Tibial nerve (tissue), 4 donors: ENCODE measurements around the gene AOAH. TPM values are rescaled to one million over a fixed set of nuclear protein-coding genes. Genes with fewer than 3 reads are reported as not detected.

Experiments used
- DNase-seq, 2 donors: peaks; one replicate each; pipeline ENCODE4 v3.0.0-alpha.2; 2019; ENCODE audit warnings: low spot score in 2 of 2
- H3K27ac ChIP-seq, 4 donors: fragments of 200-600 bp; sonication (generic) in 3 of 4; one replicate each; pipeline ENCODE4 v1.5.1; 2017 to 2019; ENCODE audit warnings: mild to moderate bottlenecking in 1 of 4
- H3K27me3 ChIP-seq, 2 donors: fragments of 200-600 bp; sonication (generic) in 1 of 2; one replicate each; pipeline versions ENCODE4 v1.5.1 to v1.6.0; 2017 to 2019
- H3K36me3 ChIP-seq, 3 donors: fragments of 200-600 bp; sonication (generic); one replicate each; pipeline ENCODE4 v1.5.1; 2018 to 2019
- H3K4me1 ChIP-seq, 4 donors: fragments of 200-600 bp; sonication (generic) in 3 of 4; one replicate each; pipeline ENCODE4 v1.5.1; 2017 to 2019
- H3K4me3 ChIP-seq, 4 donors: fragments of 200-600 bp; sonication (generic) in 3 of 4; one replicate each; pipeline ENCODE4 v1.5.1; 2017 to 2019; ENCODE audit warnings: mild to moderate bottlenecking in 1 of 4, moderate library complexity in 1 of 4
- H3K9me3 ChIP-seq, 4 donors: fragments of 200-600 bp; sonication (generic) in 3 of 4; one replicate each; pipeline ENCODE4 v1.5.1; 2017 to 2019
- EP300 ChIP-seq, 2 donors: sonication (generic); formaldehyde crosslinking; IDR thresholded peaks; one replicate each; pipeline ENCODE4 v1.6.1; 2017; ENCODE audit warnings: antibody characterized with exemption in 2 of 2, mild to moderate bottlenecking in 1 of 2
- POLR2A ChIP-seq, 2 donors: fragments of 450-650 bp; IDR thresholded peaks; one replicate each; pipeline ENCODE4 v1.6.1; 2017; ENCODE audit warnings: antibody characterized with exemption in 2 of 2, mild to moderate bottlenecking in 2 of 2, moderate library complexity in 2 of 2
- WGBS, 2 donors: methylation state at CpG; one replicate each; pipeline ENCODE4 v1.1.5; 2018; 5-methylcytosine and 5-hydroxymethylcytosine counted together
- total RNA-seq, 4 donors: library from RNA; depleted of rRNA; stranded (reverse); fragments of >200 nt; gene quantifications; one replicate each; pipeline ENCODE4 v1.1.0, GENCODE V29; 2016
- TF ChIP-seq, protein P1 (sequence below), 5 experiments: fragments of 200-600 bp in 3 of 5; fragments of 450-650 bp in 2 of 5; sonication (generic) in 3 of 5; IDR thresholded peaks; one replicate each; pipeline ENCODE4 v1.5.1; 2016 to 2019; ENCODE audit warnings: antibody characterized with exemption in 5 of 5, mild to moderate bottlenecking in 3 of 5, moderate library complexity in 2 of 5

AOAH gene
- total RNA-seq, 4 donors from 2014 or later = 7.5 to 17.8 (median 9.1) TPM

DNA sequence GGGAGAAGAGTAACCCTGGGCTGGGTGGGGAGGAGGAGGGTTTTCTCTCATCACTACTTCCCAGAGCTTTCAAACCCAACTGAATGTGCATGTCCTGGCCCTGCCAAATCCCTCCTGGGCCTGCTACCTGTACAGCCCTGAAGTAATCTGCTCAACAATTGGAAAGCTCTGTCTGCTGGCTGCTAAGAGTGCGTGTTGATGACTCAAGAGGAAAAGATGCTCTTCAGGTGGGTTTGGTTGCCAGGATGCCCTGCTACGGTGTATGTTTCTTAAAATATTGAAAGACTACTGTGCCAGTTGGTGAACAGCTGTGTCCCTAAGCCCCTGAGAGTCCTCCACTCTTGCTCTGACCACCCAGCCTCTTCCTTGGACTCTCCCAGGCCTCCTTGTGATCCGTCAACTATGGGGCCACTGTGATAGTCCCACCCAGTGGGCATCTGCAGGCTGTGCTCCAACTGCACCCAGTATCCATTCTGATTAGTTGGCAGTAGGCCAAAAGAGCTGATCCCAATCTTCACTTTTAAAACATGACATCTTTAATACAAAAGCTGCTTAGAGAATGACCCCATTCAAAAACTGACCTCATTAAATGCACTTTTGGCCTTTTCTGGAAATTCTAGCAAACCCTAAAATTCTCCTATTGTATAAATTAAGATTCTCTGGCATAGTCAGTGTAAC, 85.6 kb downstream of the AOAH start:
- no peak for DNase-seq
- Histone ChIP-seq H3K4me1 (no peaks in the 10 kb centered on the region), H3K27ac (no peak overlapping the region), H3K36me3 (no peaks in the 10 kb centered on the region), H3K9me3 (no peaks in the 10 kb centered on the region), H3K4me3 (no peak overlapping the region), H3K27me3 (no peaks in the 10 kb centered on the region)
- TF ChIP-seq POLR2A (IDR thresholded peaks at IDR 0.05) (no peak), EP300 (IDR thresholded peaks at IDR 0.05) (no peak)
- TF ChIP-seq, protein P1, sequence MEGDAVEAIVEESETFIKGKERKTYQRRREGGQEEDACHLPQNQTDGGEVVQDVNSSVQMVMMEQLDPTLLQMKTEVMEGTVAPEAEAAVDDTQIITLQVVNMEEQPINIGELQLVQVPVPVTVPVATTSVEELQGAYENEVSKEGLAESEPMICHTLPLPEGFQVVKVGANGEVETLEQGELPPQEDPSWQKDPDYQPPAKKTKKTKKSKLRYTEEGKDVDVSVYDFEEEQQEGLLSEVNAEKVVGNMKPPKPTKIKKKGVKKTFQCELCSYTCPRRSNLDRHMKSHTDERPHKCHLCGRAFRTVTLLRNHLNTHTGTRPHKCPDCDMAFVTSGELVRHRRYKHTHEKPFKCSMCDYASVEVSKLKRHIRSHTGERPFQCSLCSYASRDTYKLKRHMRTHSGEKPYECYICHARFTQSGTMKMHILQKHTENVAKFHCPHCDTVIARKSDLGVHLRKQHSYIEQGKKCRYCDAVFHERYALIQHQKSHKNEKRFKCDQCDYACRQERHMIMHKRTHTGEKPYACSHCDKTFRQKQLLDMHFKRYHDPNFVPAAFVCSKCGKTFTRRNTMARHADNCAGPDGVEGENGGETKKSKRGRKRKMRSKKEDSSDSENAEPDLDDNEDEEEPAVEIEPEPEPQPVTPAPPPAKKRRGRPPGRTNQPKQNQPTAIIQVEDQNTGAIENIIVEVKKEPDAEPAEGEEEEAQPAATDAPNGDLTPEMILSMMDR (IDR thresholded peaks at IDR 0.05) = no peak
- 84 to 96% methylated on average over 3 of the region's 3 CpGs for WGBS, 2 donors

DNA sequence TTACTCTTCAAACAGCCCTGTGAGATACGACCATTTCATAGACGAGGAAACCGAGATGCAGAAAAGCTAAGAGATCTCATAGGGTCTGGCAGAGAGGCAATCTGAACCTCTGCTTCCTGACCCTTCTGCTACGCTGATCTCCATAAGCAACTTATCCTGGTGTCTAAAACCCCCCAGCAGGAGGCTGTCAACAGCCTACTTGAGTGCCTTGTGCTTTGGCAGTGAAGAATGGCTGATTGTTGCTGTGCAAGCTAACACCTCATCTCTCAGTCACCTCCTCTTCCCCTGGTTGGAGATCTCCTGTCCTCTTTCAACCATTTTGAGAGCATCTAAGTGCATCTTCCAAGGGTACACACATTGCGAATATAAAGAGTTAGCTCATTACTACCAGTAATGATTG, 86.2 kb downstream of the AOAH start:
- Histone ChIP-seq H3K36me3 (no peaks in the 10 kb centered on the region), H3K27ac (no peak overlapping the region), H3K4me3 (no peak overlapping the region), H3K4me1 (no peaks in the 10 kb centered on the region), H3K27me3 (no peaks in the 10 kb centered on the region), H3K9me3 (no peaks in the 10 kb centered on the region)
- no peak for DNase-seq
- no peak for TF ChIP-seq POLR2A (IDR thresholded peaks at IDR 0.05)
- TF ChIP-seq EP300 (IDR thresholded peaks at IDR 0.05) = no peak
- TF ChIP-seq, protein P1 (IDR thresholded peaks at IDR 0.05) = no peak
- WGBS, 2 donors = 94 to 97% methylated on average over 5 of the region's 5 CpGs

DNA sequence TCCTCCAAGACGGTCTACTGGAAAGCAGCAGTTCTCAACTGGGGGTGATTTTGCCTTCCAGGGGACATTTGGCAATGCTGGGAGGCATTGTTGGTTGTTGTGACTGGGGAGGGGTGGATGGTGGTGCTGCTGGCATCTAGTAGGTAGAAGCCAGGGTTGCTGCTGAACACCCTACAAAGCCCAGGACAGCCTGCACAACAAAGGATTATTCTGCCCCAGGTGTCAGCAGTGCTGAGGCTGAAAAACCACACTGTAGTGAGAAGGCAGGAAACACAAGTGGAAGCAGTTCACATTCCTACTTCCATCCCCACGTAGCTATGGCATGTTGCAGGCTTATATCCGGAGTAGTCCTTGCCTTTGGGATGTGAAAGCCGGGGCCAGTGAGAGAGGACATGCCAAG, 86.9 kb downstream of the AOAH start:
- 76 to 84% methylated on average over 4 of the region's 4 CpGs for WGBS, 2 donors
- no peaks in the 10 kb centered on the region for H3K27me3 ChIP-seq
- H3K4me1 ChIP-seq = no peaks in the 10 kb centered on the region
- TF ChIP-seq, protein P1 (IDR thresholded peaks at IDR 0.05) = no peak
- TF ChIP-seq POLR2A (IDR thresholded peaks at IDR 0.05) (no peak), EP300 (IDR thresholded peaks at IDR 0.05) (no peak)
- no peaks in the 10 kb centered on the region for H3K36me3 ChIP-seq
- no peak overlapping the region for H3K27ac ChIP-seq
- H3K4me3 ChIP-seq = no peak overlapping the region
- no peaks in the 10 kb centered on the region for H3K9me3 ChIP-seq
- no peak for DNase-seq

DNA sequence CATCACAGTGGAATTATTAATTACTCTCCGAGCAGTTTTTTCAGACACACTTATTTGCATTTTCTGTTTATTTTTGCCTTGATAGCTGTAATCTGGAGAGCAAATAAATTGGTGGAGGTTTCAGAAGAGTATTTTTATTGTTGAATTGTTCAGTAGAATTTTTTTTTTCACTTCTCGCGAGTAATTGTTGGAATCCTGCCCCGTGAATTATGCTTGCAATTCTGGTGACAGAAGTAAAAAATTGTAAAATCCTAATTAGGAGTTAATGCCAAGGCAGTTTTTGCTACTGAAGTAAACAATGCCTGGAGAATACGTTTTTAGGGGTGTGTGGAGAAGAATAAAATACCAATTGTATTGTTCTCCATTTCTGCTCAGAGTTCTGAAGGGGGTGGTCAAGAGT, 88.2 kb downstream of the AOAH start:
- no peaks in the 10 kb centered on the region for H3K27me3 ChIP-seq
- H3K4me1 ChIP-seq = no peaks in the 10 kb centered on the region
- no peak overlapping the region for H3K27ac ChIP-seq
- H3K4me3 ChIP-seq = no peak overlapping the region
- H3K9me3 ChIP-seq = no peaks in the 10 kb centered on the region
- DNase-seq = no peak
- 60 to 65% methylated on average over 5 of the region's 5 CpGs for WGBS, 2 donors
- TF ChIP-seq, protein P1 (IDR thresholded peaks at IDR 0.05) = no peak
- TF ChIP-seq EP300 (IDR thresholded peaks at IDR 0.05) = no peak
- TF ChIP-seq POLR2A (IDR thresholded peaks at IDR 0.05) = no peak
- H3K36me3 ChIP-seq = no peaks in the 10 kb centered on the region

DNA sequence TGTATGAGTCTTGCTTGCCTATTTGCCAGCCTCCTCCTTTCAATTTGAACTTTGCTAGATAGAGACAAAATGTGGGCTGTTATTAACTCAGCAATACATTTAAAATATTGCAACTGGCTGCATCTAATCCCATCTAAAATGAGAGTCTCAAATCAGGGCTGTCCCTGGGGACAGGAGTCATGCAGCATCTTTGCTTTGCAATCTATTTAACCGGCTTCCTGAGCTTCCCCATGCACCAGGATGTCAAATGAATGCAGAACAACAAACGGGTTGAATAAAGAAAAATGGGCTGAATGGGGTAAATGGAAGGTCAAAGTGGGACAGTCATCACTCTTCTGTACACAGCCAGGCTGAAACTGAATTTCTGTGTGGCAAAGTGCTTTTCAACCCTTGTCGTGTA, 89.2 kb downstream of the AOAH start:
- no peak for DNase-seq
- no peaks in the 10 kb centered on the region for H3K27me3 ChIP-seq
- no peaks in the 10 kb centered on the region for H3K9me3 ChIP-seq
- no peaks in the 10 kb centered on the region for H3K36me3 ChIP-seq
- 66 to 70% methylated on average over 3 of the region's 3 CpGs for WGBS, 2 donors
- no peak overlapping the region for H3K4me3 ChIP-seq
- TF ChIP-seq, protein P1 (IDR thresholded peaks at IDR 0.05) = no peak
- TF ChIP-seq POLR2A (IDR thresholded peaks at IDR 0.05) = no peak
- TF ChIP-seq EP300 (IDR thresholded peaks at IDR 0.05) = no peak
- no peaks in the 10 kb centered on the region for H3K4me1 ChIP-seq
- H3K27ac ChIP-seq = no peak overlapping the region
